Measurements from ENCODE around the gene C17orf113. TPM values are rescaled to one million over a fixed set of nuclear protein-coding genes. Genes with fewer than 3 reads are reported as not detected.

The C17orf113 gene
- total RNA-seq, 2 experiments from 2014 or later: 0.19 to 0.32 TPM

DNA sequence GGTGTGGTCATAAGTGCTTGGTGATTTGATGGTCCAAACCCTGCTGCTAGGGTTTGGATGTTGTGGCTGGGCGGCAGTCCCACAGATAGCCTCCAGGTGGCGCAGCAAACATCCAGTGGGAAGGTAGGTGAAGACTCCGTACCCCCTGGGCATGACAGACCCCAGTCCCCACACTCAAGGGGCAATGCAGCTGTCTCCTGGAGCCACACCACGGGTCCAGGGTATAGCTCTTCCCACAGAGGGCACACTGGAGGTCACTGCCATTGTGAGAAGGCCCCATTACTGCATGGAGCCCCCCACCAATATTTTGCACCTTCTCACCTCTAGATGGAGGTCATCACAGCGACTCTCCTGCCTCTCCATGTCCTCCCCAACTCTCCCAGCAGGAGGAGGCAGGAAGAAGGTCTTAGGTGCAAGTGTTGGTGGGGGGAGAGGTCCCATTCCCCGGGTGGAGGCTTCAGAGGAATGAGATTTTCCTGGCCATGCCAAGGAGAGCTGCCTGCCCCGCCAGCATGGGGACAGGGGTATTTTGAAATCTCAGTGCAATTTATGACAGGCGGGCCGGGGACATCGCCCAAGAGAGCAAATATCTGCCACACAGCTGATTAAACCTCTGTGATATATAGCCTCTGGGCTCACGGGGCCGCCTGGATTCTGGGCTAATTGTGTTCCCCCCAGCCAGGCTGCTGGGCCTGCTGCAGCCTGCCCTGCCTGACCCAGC is 17.1 kb upstream of the C17orf113 start:
- Mint-ChIP-seq H3K9me3 (ENCODE audit: low read depth) (no peaks in the 10 kb centered on the region), H3K27me3 (peaks cover 9% of the 10 kb centered on the region), H3K27ac (no peak overlapping the region), H3K4me3 (no peak overlapping the region), H3K4me1 (peaks cover 21% of the 10 kb centered on the region), H3K36me3 (ENCODE audit: low read depth) (no peaks in the 10 kb centered on the region)
- ChIA-PET POLR2A (no interaction called here), CTCF (interaction anchor here (0.5 to 2.1 kb wide), 34 partner anchors 9 to 353 kb away, joined by 3 to 10 read pairs (median 4); partner anchors contain the start of genes DHX58, NKIRAS2, ODAD4 and ZNF385C)
- intact Hi-C loops (cut with DNase I, micrococcal nuclease): loop anchor here (1.0 to 2.0 kb wide), 5 partner anchors 34 to 339 kb away; partner anchors contain the start of gene KCNH4 (in 1 of the 2)
- ATAC-seq: peak; percentile 62
- DNase-seq: peak; percentile 85

- Mint-ChIP-seq H3K4me1 (peaks cover 15% of the 10 kb centered on the region), H3K27me3 (no peaks in the 10 kb centered on the region), H3K4me3 (no peak overlapping the region), H3K27ac (peak overlapping the region; percentile 1), H3K9me3 (ENCODE audit: low read depth) (no peaks in the 10 kb centered on the region), H3K36me3 (ENCODE audit: low read depth) (no peaks in the 10 kb centered on the region)
- ATAC-seq: no peak
- intact Hi-C loops (cut with DNase I, micrococcal nuclease): no loop called here
- ChIA-PET POLR2A (no interaction called here), CTCF (interaction anchor here (0.6 to 2.1 kb wide), 17 partner anchors 9 to 88 kb away, joined by 3 to 9 read pairs (median 3); partner anchors contain the start of genes DNAJC7 and KAT2A)
- no peak for DNase-seq
Measured at GRCh38 chr17:42065201-42065600, 14.8 kb upstream of the C17orf113 start.

DNA sequence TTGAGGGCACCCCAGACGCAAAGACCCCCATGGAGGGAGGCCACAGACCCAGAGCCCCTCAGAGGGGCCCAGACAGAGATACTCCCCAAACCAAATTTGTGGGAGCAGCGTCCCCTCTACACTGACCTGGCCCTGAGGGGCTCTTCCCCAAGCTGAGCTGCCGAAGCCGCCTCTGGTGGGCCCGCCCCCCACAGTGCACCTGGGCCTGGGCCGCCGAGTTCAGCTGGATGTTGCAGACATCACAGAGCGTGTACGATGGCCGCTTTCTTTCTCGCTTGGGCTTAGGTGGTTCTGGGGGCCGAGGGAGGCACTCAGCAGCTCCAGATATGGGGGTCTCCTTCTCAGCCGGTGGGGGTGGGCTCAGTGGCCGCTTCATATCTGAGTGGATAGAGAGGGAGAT is 12.3 kb upstream of the C17orf113 start:
- peaks cover 15% of the 10 kb centered on the region for H3K4me1 Mint-ChIP-seq
- ChIA-PET POLR2A (no interaction called here), CTCF (interaction anchor here (0.6 to 1.7 kb wide), 3 partner anchors 37 to 219 kb away, joined by 3 to 4 read pairs (median 3); no protein-coding TSS in a partner anchor)
- no peak overlapping the region for H3K4me3 Mint-ChIP-seq
- intact Hi-C loops (cut with DNase I, micrococcal nuclease): loop anchor here in 1 of 2 experiments (1.0 kb wide), 1 partner anchor 99 kb away; no protein-coding TSS in a partner anchor
- H3K9me3 Mint-ChIP-seq (ENCODE audit: low read depth): no peaks in the 10 kb centered on the region
- no peak for ATAC-seq
- H3K27ac Mint-ChIP-seq: no peak overlapping the region
- no peaks in the 10 kb centered on the region for H3K27me3 Mint-ChIP-seq
- no peaks in the 10 kb centered on the region for H3K36me3 Mint-ChIP-seq (ENCODE audit: low read depth)
- DNase-seq: no peak

DNA sequence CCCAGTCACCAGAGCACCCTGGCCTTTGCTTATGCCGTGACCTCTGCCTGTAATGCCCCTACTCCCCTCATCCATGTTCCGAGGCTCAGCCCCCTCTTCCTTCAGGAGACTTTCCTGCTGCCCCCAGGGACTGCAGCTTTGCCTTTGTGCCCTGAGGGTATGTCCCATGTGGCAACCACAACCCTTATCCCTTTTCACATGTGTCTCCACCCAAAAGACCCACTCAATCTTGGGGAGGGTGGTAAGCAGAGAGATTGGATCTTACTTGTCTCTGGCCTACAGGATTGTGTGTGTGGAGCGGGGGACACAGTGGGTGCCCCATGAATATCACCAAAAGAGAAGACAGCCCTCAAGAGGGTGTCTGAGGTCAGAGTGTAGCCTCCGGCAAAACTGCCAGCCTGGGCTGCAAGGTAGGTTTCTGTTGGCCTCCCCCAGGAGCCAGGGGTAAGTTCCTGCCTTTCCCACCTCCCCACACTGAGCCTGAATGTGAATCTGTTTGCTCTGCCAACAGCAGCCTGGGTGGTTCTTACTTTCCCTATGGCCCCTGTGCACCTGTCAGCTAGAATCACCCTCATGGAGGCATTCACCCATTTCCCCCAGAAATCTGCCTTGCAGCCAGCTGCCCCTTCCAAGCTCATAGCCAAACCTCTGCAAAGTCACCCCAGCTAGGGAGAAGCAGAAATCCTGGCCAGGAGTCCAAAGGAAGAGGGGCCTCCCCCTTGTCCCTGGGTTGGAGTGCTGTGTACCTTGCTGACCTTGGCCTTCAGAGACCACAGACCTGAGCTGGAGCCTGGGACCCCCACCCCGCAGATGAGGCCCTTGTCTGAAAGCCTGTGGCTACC is 11.5 kb upstream of the C17orf113 start:
- no peak overlapping the region for H3K4me3 Mint-ChIP-seq
- H3K27me3 Mint-ChIP-seq: no peaks in the 10 kb centered on the region
- ATAC-seq (no peak), DNase-seq (no peak)
- no peaks in the 10 kb centered on the region for H3K36me3 Mint-ChIP-seq (ENCODE audit: low read depth)
- ChIA-PET CTCF (no interaction called here), POLR2A (no interaction called here)
- peaks cover 15% of the 10 kb centered on the region for H3K4me1 Mint-ChIP-seq
- H3K27ac Mint-ChIP-seq: no peak overlapping the region
- H3K9me3 Mint-ChIP-seq (ENCODE audit: low read depth): no peaks in the 10 kb centered on the region
- intact Hi-C loops (cut with DNase I, micrococcal nuclease): no loop called here

GRCh38 chr17:42060231-42060630 is 9.8 kb upstream of the C17orf113 start:
- CTCF ChIA-PET: interaction anchor here (0.7 to 1.8 kb wide), 2 partner anchors 35 to 37 kb away, joined by 3 to 7 read pairs; no protein-coding TSS in a partner anchor
- no peaks in the 10 kb centered on the region for H3K9me3 Mint-ChIP-seq (ENCODE audit: low read depth)
- DNase-seq (no peak), ATAC-seq (no peak)
- H3K36me3 Mint-ChIP-seq (ENCODE audit: low read depth): no peaks in the 10 kb centered on the region
- H3K4me1 Mint-ChIP-seq: peaks cover 17% of the 10 kb centered on the region
- intact Hi-C loops (cut with DNase I, micrococcal nuclease): no loop called here
- H3K4me3 Mint-ChIP-seq: no peak overlapping the region
- no peak overlapping the region for H3K27ac Mint-ChIP-seq
- POLR2A ChIA-PET: interaction anchor here (0.7 kb wide), 1 partner anchor 869 kb away, joined by 3 read pairs; no protein-coding TSS in a partner anchor
- H3K27me3 Mint-ChIP-seq: no peaks in the 10 kb centered on the region

DNA sequence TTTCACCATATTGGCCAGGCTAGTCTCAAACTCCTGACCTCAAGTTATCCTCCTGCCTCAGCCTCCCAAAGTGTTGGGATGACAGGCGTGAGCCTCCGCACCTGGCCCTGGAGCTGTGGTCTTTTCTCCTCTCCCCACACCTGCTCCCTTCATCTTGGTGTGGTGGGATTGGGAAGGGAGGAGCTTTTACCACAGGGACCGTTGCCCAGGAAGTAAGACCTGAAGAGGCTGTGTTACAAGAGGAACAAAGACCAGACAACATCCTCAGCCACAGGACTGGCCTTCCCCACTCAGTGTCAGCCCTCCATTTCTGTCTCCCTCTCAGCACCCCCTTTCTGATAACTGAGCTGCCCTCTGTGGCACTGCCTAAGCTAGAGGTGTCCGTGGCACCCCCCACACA is 9.4 kb upstream of the C17orf113 start:
- ATAC-seq (no peak), DNase-seq (no peak)
- H3K9me3 Mint-ChIP-seq (ENCODE audit: low read depth): no peaks in the 10 kb centered on the region
- H3K27ac Mint-ChIP-seq: no peak overlapping the region
- H3K27me3 Mint-ChIP-seq: no peaks in the 10 kb centered on the region
- H3K4me3 Mint-ChIP-seq: no peak overlapping the region
- ChIA-PET CTCF (interaction anchor here (1.8 kb wide), 1 partner anchor 35 kb away, joined by 7 read pairs; no protein-coding TSS in a partner anchor), POLR2A (interaction anchor here (0.7 kb wide), 1 partner anchor 869 kb away, joined by 3 read pairs; no protein-coding TSS in a partner anchor)
- H3K4me1 Mint-ChIP-seq: peaks cover 16% of the 10 kb centered on the region
- no peaks in the 10 kb centered on the region for H3K36me3 Mint-ChIP-seq (ENCODE audit: low read depth)
- intact Hi-C loops (cut with DNase I, micrococcal nuclease): no loop called here

DNA sequence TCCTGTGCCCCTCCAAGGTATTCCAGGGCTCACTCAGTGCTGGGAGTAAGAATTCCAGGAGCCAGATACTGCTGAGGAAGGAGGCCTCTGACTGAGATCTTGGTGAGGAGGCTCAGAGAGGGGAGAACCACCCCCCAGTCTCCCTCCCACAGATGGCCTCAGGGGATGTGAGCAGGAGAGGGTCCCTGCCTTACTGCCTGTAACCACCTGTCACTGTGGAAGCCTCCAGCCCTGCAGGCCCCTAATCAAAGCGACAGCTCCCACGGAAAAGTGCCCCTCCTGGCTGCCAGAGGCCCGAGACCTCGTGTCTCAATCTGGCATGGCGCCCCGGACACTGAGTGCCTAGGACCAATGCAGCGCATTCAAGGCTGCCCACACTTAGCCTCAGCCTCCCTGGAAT is 7.7 kb upstream of the C17orf113 start:
- CTCF ChIA-PET: interaction anchor here (1.1 kb wide), 1 partner anchor 10 kb away, joined by 5 read pairs; no protein-coding TSS in a partner anchor
- peaks cover 3% of the 10 kb centered on the region for H3K4me1 Mint-ChIP-seq
- H3K36me3 Mint-ChIP-seq (ENCODE audit: low read depth): no peaks in the 10 kb centered on the region
- H3K4me3 Mint-ChIP-seq: no peak overlapping the region
- H3K9me3 Mint-ChIP-seq (ENCODE audit: low read depth): no peaks in the 10 kb centered on the region
- intact Hi-C loops (cut with DNase I, micrococcal nuclease): no loop called here
- no peak for DNase-seq
- H3K27ac Mint-ChIP-seq: no peak overlapping the region
- POLR2A ChIA-PET: no interaction called here
- H3K27me3 Mint-ChIP-seq: peaks cover 5% of the 10 kb centered on the region
- no peak for ATAC-seq

- H3K4me3 Mint-ChIP-seq: no peak overlapping the region
- ChIA-PET POLR2A (no interaction called here), CTCF (interaction anchor here (1.3 to 1.5 kb wide), 2 partner anchors 11 to 63 kb away, joined by 3 read pairs; no protein-coding TSS in a partner anchor)
- DNase-seq (no peak), ATAC-seq (peak; percentile 31)
- H3K27me3 Mint-ChIP-seq: peaks cover 15% of the 10 kb centered on the region
- no peaks in the 10 kb centered on the region for H3K9me3 Mint-ChIP-seq (ENCODE audit: low read depth)
- intact Hi-C loops (cut with DNase I, micrococcal nuclease): no loop called here
- peaks cover 3% of the 10 kb centered on the region for H3K4me1 Mint-ChIP-seq
- H3K27ac Mint-ChIP-seq: no peak overlapping the region
- H3K36me3 Mint-ChIP-seq (ENCODE audit: low read depth): no peaks in the 10 kb centered on the region
Measured at GRCh38 chr17:42056635-42057034, 6.2 kb upstream of the C17orf113 start.

DNA sequence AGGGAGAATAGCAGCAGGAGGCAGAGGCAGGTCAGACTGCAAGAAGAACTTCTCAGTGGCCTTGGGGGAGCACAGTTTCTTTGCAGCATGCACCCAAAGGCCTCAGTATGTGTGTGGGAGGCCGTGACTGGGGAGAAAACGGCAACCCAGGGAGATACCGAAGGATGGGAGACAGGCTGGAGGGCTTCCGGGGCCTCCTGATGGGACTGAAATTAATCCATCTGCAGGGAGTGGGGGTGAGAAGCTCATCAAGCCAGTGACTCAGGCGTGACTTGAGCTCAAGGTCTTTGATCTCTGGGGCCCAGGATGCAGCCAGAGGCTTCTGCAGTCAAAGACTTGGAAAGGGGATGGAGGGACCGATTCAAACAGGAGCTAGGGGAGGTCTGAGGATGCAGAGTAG is 5.1 kb upstream of the C17orf113 start:
- no peaks in the 10 kb centered on the region for H3K36me3 Mint-ChIP-seq (ENCODE audit: low read depth)
- peaks cover 5% of the 10 kb centered on the region for H3K4me1 Mint-ChIP-seq
- peak; percentile 60 for ATAC-seq
- no peaks in the 10 kb centered on the region for H3K9me3 Mint-ChIP-seq (ENCODE audit: low read depth)
- H3K27ac Mint-ChIP-seq: no peak overlapping the region
- intact Hi-C loops (cut with DNase I, micrococcal nuclease): no loop called here
- ChIA-PET POLR2A (interaction anchor here (0.5 kb wide), 1 partner anchor 180 kb away, joined by 4 read pairs; no protein-coding TSS in a partner anchor), CTCF (interaction anchor here (0.6 to 1.5 kb wide), 5 partner anchors 12 to 91 kb away, joined by 3 to 6 read pairs (median 3); no protein-coding TSS in a partner anchor)
- DNase-seq: peak; percentile 38
- H3K4me3 Mint-ChIP-seq: no peak overlapping the region
- peaks cover 21% of the 10 kb centered on the region for H3K27me3 Mint-ChIP-seq

DNA sequence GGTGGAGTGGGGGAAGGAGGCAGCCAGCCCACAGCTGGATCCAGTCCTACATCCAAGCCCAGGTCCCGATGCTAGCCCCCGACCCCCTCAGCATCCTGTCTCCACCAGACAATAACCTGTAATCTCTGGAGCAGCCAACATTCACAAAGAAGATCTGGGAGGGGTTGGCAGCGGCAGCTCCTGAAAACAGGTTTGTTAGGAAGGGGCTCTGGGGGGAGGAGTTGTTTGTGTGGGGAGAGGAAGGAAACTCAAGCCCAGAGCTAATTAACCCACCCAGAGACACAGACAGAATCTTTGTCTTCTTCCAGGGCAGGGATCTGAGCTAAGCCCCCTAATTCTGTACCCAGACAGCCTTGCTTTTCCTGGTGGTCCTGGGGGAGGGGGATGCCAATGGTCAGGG is 4.6 kb upstream of the C17orf113 start:
- H3K27ac Mint-ChIP-seq: no peak overlapping the region

More for the DNA sequence above, 4.6 kb upstream of the C17orf113 start:
- CTCF ChIA-PET: interaction anchor here (0.6 to 1.2 kb wide), 3 partner anchors 12 to 63 kb away, joined by 3 read pairs; no protein-coding TSS in a partner anchor
- Mint-ChIP-seq H3K36me3 (ENCODE audit: low read depth) (no peaks in the 10 kb centered on the region), H3K4me3 (no peak overlapping the region), H3K4me1 (peaks cover 6% of the 10 kb centered on the region), H3K27me3 (peaks cover 21% of the 10 kb centered on the region), H3K9me3 (ENCODE audit: low read depth) (no peaks in the 10 kb centered on the region)
- no peak for DNase-seq
- POLR2A ChIA-PET: interaction anchor here (0.5 kb wide), 1 partner anchor 181 kb away, joined by 4 read pairs; no protein-coding TSS in a partner anchor
- intact Hi-C loops (cut with DNase I, micrococcal nuclease): no loop called here
- no peak for ATAC-seq

Data from activated CD4-positive, alpha-beta T cell treated with anti-CD3 and anti-CD28 coated beads for 36 hours (primary cell).